ENCODE data around the gene ETNPPL.
"Not testable (repeated sequence)": the region's sequence is repeated elsewhere in the genome, so short reads cannot be mapped to it uniquely, and the experiment has no call there.

The ETNPPL gene

GRCh38 chr4:108754327-108754726 is 8.5 kb downstream of the ETNPPL start:
- DNase-seq (ENCODE audit: low read depth): no peak

GRCh38 chr4:108751321-108751720 is 11.5 kb downstream of the ETNPPL start:
- DNase-seq (ENCODE audit: low read depth): no peak

GRCh38 chr4:108749119-108749518 is 13.7 kb downstream of the ETNPPL start:
- DNase-seq (ENCODE audit: low read depth): no peak

- no peak for DNase-seq (ENCODE audit: low read depth)
These were observed 16.3 kb downstream of the ETNPPL start for GRCh38 chr4:108746511-108746910.

GRCh38 chr4:108744307-108744706 is 18.5 kb downstream of the ETNPPL start:
- DNase-seq (ENCODE audit: low read depth): no peak

- no peak for DNase-seq (ENCODE audit: low read depth)
These were observed 20.1 kb downstream of the ETNPPL start for GRCh38 chr4:108742451-108743420.

GRCh38 chr4:108738003-108738706 is 24.7 kb downstream of the ETNPPL start:
- peak; percentile 48 for DNase-seq (ENCODE audit: low read depth)

- no peak for DNase-seq (ENCODE audit: low read depth)
These were observed 31.8 kb downstream of the ETNPPL start for GRCh38 chr4:108731006-108731405.

- DNase-seq (ENCODE audit: low read depth): no peak
These were observed 32.3 kb downstream of the ETNPPL start for GRCh38 chr4:108730579-108730978.

- DNase-seq (ENCODE audit: low read depth): no peak
These were observed 33.1 kb downstream of the ETNPPL start for GRCh38 chr4:108729731-108730130.

- no peak for DNase-seq (ENCODE audit: low read depth)
These were observed 37.4 kb downstream of the ETNPPL start for GRCh38 chr4:108725457-108725856.

- DNase-seq (ENCODE audit: low read depth): no peak
These were observed 45.5 kb downstream of the ETNPPL start for GRCh38 chr4:108717386-108717785.

- DNase-seq (ENCODE audit: low read depth): no peak
These were observed 46.5 kb downstream of the ETNPPL start for GRCh38 chr4:108716340-108716739.

- peak; percentile 6 for DNase-seq (ENCODE audit: low read depth)
These were observed 48.0 kb downstream of the ETNPPL start for GRCh38 chr4:108714880-108715279.

GRCh38 chr4:108710578-108710977 is 52.3 kb downstream of the ETNPPL start:
- DNase-seq (ENCODE audit: low read depth): not testable (repeated sequence)

GRCh38 chr4:108709722-108710121 is 53.1 kb downstream of the ETNPPL start:
- no peak for DNase-seq (ENCODE audit: low read depth)

- no peak for DNase-seq (ENCODE audit: low read depth)
These were observed 53.6 kb downstream of the ETNPPL start for GRCh38 chr4:108709234-108709633.

GRCh38 chr4:108706289-108706688 is 56.6 kb downstream of the ETNPPL start:
- DNase-seq (ENCODE audit: low read depth): no peak

- no peak for DNase-seq (ENCODE audit: low read depth)
These were observed 58.9 kb downstream of the ETNPPL start for GRCh38 chr4:108703966-108704365.

- DNase-seq (ENCODE audit: low read depth): no peak
These were observed 59.5 kb downstream of the ETNPPL start for GRCh38 chr4:108703370-108703769.

- DNase-seq (ENCODE audit: low read depth): no peak
These were observed 59.9 kb downstream of the ETNPPL start for GRCh38 chr4:108702960-108703359.

- peak; percentile 76 for DNase-seq (ENCODE audit: low read depth)
These were observed 62.6 kb downstream of the ETNPPL start for GRCh38 chr4:108700081-108700757.

- DNase-seq (ENCODE audit: low read depth): no peak
These were observed 66.7 kb downstream of the ETNPPL start for GRCh38 chr4:108696160-108696559.
